ENCODE data around the gene CLVS2.

- TF ChIP-seq CTCF (IDR thresholded peaks at IDR 0.05; ENCODE audit: low read depth, low read length, missing input control) (no peak), REST (IDR thresholded peaks at IDR 0.05) (no peak), YY1 (IDR thresholded peaks at IDR 0.05) (no peak), JUND (IDR thresholded peaks at IDR 0.05) (no peak), RXRA (IDR thresholded peaks at IDR 0.05) (no peak), RAD21 (IDR thresholded peaks at IDR 0.05) (no peak)
- TF ChIP-seq, protein P1, sequence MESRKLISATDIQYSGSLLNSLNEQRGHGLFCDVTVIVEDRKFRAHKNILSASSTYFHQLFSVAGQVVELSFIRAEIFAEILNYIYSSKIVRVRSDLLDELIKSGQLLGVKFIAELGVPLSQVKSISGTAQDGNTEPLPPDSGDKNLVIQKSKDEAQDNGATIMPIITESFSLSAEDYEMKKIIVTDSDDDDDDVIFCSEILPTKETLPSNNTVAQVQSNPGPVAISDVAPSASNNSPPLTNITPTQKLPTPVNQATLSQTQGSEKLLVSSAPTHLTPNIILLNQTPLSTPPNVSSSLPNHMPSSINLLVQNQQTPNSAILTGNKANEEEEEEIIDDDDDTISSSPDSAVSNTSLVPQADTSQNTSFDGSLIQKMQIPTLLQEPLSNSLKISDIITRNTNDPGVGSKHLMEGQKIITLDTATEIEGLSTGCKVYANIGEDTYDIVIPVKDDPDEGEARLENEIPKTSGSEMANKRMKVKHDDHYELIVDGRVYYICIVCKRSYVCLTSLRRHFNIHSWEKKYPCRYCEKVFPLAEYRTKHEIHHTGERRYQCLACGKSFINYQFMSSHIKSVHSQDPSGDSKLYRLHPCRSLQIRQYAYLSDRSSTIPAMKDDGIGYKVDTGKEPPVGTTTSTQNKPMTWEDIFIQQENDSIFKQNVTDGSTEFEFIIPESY (IDR thresholded peaks at IDR 0.05): no peak
Observed at GRCh38 chr6:123007885-123008284, 11.8 kb downstream of the CLVS2 start.

Measured in liver (tissue), 3 donors.